Type B pancreatic cell (in vitro differentiated cells): ENCODE data around the gene LMNTD1. TPM values are rescaled to one million over a fixed set of nuclear protein-coding genes. Genes with fewer than 3 reads are reported as not detected.

ENCODE experiments used
- DNase-seq: peaks from one replicate; pipeline ENCODE4 v3.0.0; 2021; ENCODE audit warnings: mixed read lengths; ENCODE audit not compliant: unreplicated experiment; ENCODE audit errors: extremely low spot score
- H3K27ac Mint-ChIP-seq: 2 replicates; pipeline ENCODE4 v1.8.0; 2021; ENCODE audit warnings: mild to moderate bottlenecking, mixed read lengths
- H3K27me3 Mint-ChIP-seq: 2 replicates; pipeline ENCODE4 v1.8.0; 2021; ENCODE audit warnings: mixed read lengths
- H3K36me3 Mint-ChIP-seq: 2 replicates; pipeline ENCODE4 v1.8.0; 2021; ENCODE audit warnings: mixed read lengths
- H3K4me1 Mint-ChIP-seq: one replicate; pipeline ENCODE4 v1.8.0; 2021; ENCODE audit warnings: mixed read lengths; ENCODE audit not compliant: unreplicated experiment
- H3K4me3 Mint-ChIP-seq: 2 replicates; pipeline ENCODE4 v1.8.0; 2021; ENCODE audit warnings: mild to moderate bottlenecking, mixed read lengths
- H3K9me3 Mint-ChIP-seq: 2 replicates; pipeline ENCODE4 v1.8.0; 2021; ENCODE audit warnings: mixed read lengths
- total RNA-seq: library from RNA; stranded (reverse); gene quantifications from 2 replicates; pipeline ENCODE4 v1.2.1, GENCODE V29; 2021; ENCODE audit warnings: low replicate concordance
- TF ChIP-seq, protein P1 (sequence below): fragments of 200-600 bp; sonication (generic); conservative IDR thresholded peaks from 2 replicates; pipeline ENCODE4 v1.5.0; 2021; ENCODE audit warnings: antibody characterized with exemption, mild to moderate bottlenecking

The LMNTD1 gene
- total RNA-seq, 1 donor from 2014 or later, result not detected

DNA sequence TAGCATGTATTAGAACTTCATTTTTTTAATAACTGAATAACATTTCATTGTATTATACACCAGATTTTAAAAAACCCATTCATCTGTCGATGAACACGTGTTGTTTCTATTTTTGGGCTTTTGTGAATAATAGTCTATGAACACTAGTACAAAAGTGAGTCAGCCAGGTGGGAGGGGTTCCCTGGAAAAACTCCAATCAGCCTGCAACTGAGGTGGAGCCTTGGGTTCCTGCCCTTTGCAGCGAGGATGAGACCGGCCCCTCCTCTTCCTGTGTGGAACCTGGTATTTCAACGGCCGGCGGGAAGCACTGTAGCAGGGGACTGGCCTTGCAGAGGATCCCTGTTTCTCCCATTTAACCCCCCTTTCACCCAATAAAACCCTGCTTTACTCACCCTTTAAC lies 56.1 kb downstream of the LMNTD1 start:
- H3K27ac Mint-ChIP-seq, result no peak overlapping the region
- no peak for DNase-seq
- H3K4me1 Mint-ChIP-seq, result peaks cover 11% of the 10 kb centered on the region
- peaks cover 3% of the 10 kb centered on the region for H3K36me3 Mint-ChIP-seq
- TF ChIP-seq, protein P1, sequence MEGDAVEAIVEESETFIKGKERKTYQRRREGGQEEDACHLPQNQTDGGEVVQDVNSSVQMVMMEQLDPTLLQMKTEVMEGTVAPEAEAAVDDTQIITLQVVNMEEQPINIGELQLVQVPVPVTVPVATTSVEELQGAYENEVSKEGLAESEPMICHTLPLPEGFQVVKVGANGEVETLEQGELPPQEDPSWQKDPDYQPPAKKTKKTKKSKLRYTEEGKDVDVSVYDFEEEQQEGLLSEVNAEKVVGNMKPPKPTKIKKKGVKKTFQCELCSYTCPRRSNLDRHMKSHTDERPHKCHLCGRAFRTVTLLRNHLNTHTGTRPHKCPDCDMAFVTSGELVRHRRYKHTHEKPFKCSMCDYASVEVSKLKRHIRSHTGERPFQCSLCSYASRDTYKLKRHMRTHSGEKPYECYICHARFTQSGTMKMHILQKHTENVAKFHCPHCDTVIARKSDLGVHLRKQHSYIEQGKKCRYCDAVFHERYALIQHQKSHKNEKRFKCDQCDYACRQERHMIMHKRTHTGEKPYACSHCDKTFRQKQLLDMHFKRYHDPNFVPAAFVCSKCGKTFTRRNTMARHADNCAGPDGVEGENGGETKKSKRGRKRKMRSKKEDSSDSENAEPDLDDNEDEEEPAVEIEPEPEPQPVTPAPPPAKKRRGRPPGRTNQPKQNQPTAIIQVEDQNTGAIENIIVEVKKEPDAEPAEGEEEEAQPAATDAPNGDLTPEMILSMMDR, result no peak
- H3K4me3 Mint-ChIP-seq, result no peak overlapping the region
- H3K9me3 Mint-ChIP-seq, result peaks cover 4% of the 10 kb centered on the region
- H3K27me3 Mint-ChIP-seq, result no peaks in the 10 kb centered on the region

DNA sequence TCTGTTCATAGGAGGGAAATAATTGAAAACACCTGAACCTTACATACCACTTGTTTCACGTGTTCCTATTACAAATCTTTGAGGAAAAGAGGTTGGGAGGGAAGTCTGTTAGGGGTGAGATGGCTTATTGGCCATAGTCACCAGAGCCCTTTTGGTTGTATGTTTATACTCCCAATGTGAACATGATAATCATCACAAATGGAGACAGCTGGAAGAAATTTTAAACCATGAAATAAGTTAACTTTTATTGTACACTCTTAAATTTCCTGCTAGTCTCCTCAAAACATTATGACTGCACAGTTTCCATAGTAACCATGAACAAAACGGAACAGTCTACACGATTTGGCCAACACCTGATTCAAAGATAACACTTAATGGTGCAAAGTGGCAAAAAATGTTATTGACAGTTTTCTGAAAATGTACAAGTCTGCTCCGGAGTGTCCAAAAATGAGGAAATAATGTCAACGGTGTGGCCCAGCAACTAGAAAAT lies 56.9 kb downstream of the LMNTD1 start:
- Mint-ChIP-seq H3K27me3 (no peaks in the 10 kb centered on the region), H3K4me1 (peaks cover 11% of the 10 kb centered on the region), H3K4me3 (peak overlapping the region; percentile 5), H3K9me3 (peaks cover 4% of the 10 kb centered on the region), H3K36me3 (peaks cover 7% of the 10 kb centered on the region), H3K27ac (peak overlapping the region; percentile 87)
- no peak for DNase-seq
- TF ChIP-seq, protein P1, result no peak

DNA sequence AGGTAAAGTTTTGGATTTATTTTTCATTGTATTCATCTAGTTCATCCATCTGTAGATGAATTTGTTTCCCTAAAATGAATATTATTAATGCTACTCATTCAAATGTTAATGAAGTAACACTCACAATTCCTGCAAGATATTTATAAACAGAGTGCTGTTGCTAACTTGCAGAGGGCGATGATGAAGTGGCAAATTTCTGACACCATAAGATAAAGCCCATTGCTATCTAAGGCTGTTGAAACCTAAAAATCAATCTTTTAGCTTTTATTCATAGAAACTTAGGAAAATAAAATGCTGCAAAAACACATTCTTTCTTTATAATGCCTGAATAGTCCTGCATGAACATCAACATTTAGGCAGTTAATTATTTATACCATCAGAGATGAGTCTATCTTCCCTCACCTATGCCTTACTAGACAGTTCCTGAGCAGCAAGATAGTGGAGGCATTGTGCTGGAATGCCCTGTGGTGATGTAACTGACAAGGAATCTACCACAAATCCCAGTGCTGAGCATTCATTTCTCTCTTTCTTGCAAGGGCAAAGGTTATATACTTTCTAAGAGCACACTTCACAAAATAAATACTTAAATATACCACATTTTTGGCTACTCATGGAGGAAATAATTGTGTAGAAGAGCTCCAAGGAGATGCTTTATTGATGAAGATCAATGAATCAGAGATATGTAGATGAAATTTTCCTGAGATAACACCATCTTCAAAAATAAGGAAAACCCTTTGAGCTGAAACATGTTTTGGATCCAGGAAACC lies 57.6 kb downstream of the LMNTD1 start:
- TF ChIP-seq, protein P1, result no peak
- DNase-seq, result no peak
- Mint-ChIP-seq H3K9me3 (peaks cover 4% of the 10 kb centered on the region), H3K4me1 (peaks cover 11% of the 10 kb centered on the region), H3K36me3 (peaks cover 7% of the 10 kb centered on the region), H3K27me3 (no peaks in the 10 kb centered on the region), H3K27ac (peak overlapping the region; percentile 87), H3K4me3 (peak overlapping the region; percentile 4)

DNA sequence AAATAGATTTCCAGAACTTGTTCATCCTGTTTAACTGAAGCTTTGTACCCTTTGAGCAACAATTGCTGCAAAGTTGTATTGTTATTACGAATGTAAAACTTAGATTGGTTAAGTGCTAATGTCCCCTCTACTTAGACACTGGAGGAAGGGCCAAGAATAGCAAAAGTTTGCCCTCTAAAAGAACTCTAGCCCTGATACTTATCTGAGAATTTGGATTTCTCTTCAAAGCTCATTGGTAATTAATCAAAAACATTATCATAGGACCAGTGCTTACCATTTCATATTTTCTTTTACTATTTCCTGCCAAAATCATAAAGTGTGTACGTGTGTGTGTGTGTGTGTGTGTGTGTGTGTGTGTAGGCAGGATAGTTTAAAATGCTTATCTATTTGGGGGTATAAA lies 58.2 kb downstream of the LMNTD1 start:
- DNase-seq, result no peak
- Mint-ChIP-seq H3K4me3 (peak overlapping the region; percentile 65), H3K4me1 (peaks cover 11% of the 10 kb centered on the region), H3K36me3 (peaks cover 9% of the 10 kb centered on the region), H3K27ac (peak overlapping the region; percentile 87), H3K27me3 (no peaks in the 10 kb centered on the region), H3K9me3 (peaks cover 4% of the 10 kb centered on the region)
- TF ChIP-seq, protein P1, result no peak

DNA sequence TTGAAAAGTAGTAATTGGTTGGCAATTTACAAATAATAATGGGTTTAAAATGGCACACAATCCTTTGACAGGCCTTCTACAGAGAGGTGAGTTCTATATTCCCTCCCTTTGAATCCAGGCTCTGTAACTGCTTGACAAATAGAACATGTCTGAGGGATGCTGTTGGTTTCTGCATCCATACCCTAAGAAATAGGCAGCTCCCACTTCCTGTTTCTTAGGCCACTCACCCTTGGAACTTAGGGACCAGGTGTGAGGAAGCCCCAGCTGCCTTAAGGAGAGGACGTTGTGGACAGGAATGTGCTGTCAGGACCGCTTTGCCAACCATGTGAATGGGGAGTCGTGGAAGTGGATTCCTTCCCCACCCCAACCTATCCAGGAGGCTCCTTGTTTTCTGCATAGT lies 59.4 kb downstream of the LMNTD1 start:
- Mint-ChIP-seq H3K27me3 (no peaks in the 10 kb centered on the region), H3K27ac (no peak overlapping the region), H3K9me3 (peaks cover 4% of the 10 kb centered on the region), H3K4me1 (peaks cover 11% of the 10 kb centered on the region), H3K36me3 (peaks cover 11% of the 10 kb centered on the region), H3K4me3 (no peak overlapping the region)
- TF ChIP-seq, protein P1, result no peak
- DNase-seq, result no peak
